D721Med (cell line): ENCODE measurements around the gene ERC1.

Source experiments
- DNase-seq: peaks from one replicate; pipeline ENCODE4 v3.0.0; 2011; ENCODE audit warnings: low spot score; ENCODE audit not compliant: insufficient read length
- FAIRE-seq: peaks from 2 replicates; lab custom pipeline; 2011; peaks lifted over from hg19 to GRCh38; lab: Jason Lieb, UNC
- CTCF ChIP-seq: IDR thresholded peaks from 2 replicates; pipeline ENCODE4 v1.5.1; 2012; ENCODE audit warnings: mild to moderate bottlenecking, control low read depth; ENCODE audit not compliant: insufficient read depth; ENCODE audit errors: missing control alignments

The ERC1 gene

GRCh38 chr12:1474574-1475153, 483.6 kb downstream of the ERC1 start:
- DNase-seq, result no peak
- no peak for FAIRE-seq
- no peak for TF ChIP-seq CTCF

- no peak for TF ChIP-seq CTCF
- FAIRE-seq (no peak), DNase-seq (no peak)
These were observed 488.6 kb downstream of the ERC1 start for GRCh38 chr12:1479645-1480044.

GRCh38 chr12:1481326-1481725, 490.3 kb downstream of the ERC1 start:
- no peak for DNase-seq
- FAIRE-seq, result no peak

GRCh38 chr12:1481906-1482305, 490.9 kb downstream of the ERC1 start:
- FAIRE-seq, result no peak
- TF ChIP-seq CTCF, result no peak
- no peak for DNase-seq

More at GRCh38 chr12:1481326-1481725, 490.3 kb downstream of the ERC1 start:
- TF ChIP-seq CTCF, result no peak

- FAIRE-seq (no peak), DNase-seq (no peak)
- TF ChIP-seq CTCF, result no peak
These were observed 497.9 kb downstream of the ERC1 start for GRCh38 chr12:1488908-1489381.

- no peak for TF ChIP-seq CTCF
- FAIRE-seq (no peak), DNase-seq (no peak)
These were observed 501.1 kb downstream of the ERC1 start for GRCh38 chr12:1491983-1492697.
